ENCODE results near the gene ZRANB1.

Gene ZRANB1

GRCh38 chr10:124961248-124961570 is 19.3 kb downstream of the ZRANB1 start:
- Histone ChIP-seq H3K4me3 (ENCODE audit: low read depth, low read length, poor library complexity, severe bottlenecking) (no peak overlapping the region), H3K4me1 (ENCODE audit: insufficient read depth, low read length, severe bottlenecking) (peaks cover 10% of the 10 kb centered on the region), H2AFZ (ENCODE audit: low read length) (no peak overlapping the region), H4K20me1 (ENCODE audit: insufficient read depth, low read length) (no peaks in the 10 kb centered on the region), H3K9me3 (ENCODE audit: low read length) (no peaks in the 10 kb centered on the region), H3K36me3 (ENCODE audit: insufficient read depth, low read length) (peaks cover 6% of the 10 kb centered on the region), H3K27me3 (ENCODE audit: insufficient read depth, low read length) (no peaks in the 10 kb centered on the region), H3K9me2 (ENCODE audit: low read depth, low read length) (no peaks in the 10 kb centered on the region), H3K79me2 (ENCODE audit: insufficient read depth, low read length) (peaks cover 45% of the 10 kb centered on the region), H3K27ac (ENCODE audit: low read depth, low read length, poor library complexity, severe bottlenecking) (no peak overlapping the region), H3K9ac (ENCODE audit: low read length) (no peak overlapping the region), H3F3A (ENCODE audit: insufficient read depth, low read length) (no peaks in the 10 kb centered on the region), H3K4me2 (ENCODE audit: low read length) (no peak overlapping the region)
- TF ChIP-seq, protein P1, sequence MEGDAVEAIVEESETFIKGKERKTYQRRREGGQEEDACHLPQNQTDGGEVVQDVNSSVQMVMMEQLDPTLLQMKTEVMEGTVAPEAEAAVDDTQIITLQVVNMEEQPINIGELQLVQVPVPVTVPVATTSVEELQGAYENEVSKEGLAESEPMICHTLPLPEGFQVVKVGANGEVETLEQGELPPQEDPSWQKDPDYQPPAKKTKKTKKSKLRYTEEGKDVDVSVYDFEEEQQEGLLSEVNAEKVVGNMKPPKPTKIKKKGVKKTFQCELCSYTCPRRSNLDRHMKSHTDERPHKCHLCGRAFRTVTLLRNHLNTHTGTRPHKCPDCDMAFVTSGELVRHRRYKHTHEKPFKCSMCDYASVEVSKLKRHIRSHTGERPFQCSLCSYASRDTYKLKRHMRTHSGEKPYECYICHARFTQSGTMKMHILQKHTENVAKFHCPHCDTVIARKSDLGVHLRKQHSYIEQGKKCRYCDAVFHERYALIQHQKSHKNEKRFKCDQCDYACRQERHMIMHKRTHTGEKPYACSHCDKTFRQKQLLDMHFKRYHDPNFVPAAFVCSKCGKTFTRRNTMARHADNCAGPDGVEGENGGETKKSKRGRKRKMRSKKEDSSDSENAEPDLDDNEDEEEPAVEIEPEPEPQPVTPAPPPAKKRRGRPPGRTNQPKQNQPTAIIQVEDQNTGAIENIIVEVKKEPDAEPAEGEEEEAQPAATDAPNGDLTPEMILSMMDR (IDR thresholded peaks at IDR 0.05; ENCODE audit: low read length) = no peak
- TF ChIP-seq EZH2 (IDR thresholded peaks at IDR 0.05; ENCODE audit: borderline replicate concordance, low read length) = no peak

- no peaks in the 10 kb centered on the region for H4K20me1 ChIP-seq (ENCODE audit: insufficient read depth, low read length)
- H3K9me3 ChIP-seq (ENCODE audit: low read length) = no peaks in the 10 kb centered on the region
- H3K4me2 ChIP-seq (ENCODE audit: low read length) = no peak overlapping the region
- peaks cover 37% of the 10 kb centered on the region for H3K79me2 ChIP-seq (ENCODE audit: insufficient read depth, low read length)
- H3K9ac ChIP-seq (ENCODE audit: low read length) = no peak overlapping the region
- no peaks in the 10 kb centered on the region for H3K27me3 ChIP-seq (ENCODE audit: insufficient read depth, low read length)
- H3K36me3 ChIP-seq (ENCODE audit: insufficient read depth, low read length) = peaks cover 18% of the 10 kb centered on the region
- H3K9me2 ChIP-seq (ENCODE audit: low read depth, low read length) = no peaks in the 10 kb centered on the region
- no peak overlapping the region for H3K4me3 ChIP-seq (ENCODE audit: low read depth, low read length, poor library complexity, severe bottlenecking)
- no peak for TF ChIP-seq EZH2 (IDR thresholded peaks at IDR 0.05; ENCODE audit: borderline replicate concordance, low read length)
- TF ChIP-seq, protein P1 (IDR thresholded peaks at IDR 0.05; ENCODE audit: low read length) = no peak
- H3K27ac ChIP-seq (ENCODE audit: low read depth, low read length, poor library complexity, severe bottlenecking) = no peak overlapping the region
- H3K4me1 ChIP-seq (ENCODE audit: insufficient read depth, low read length, severe bottlenecking) = peaks cover 4% of the 10 kb centered on the region
- H3F3A ChIP-seq (ENCODE audit: insufficient read depth, low read length) = no peaks in the 10 kb centered on the region
- no peak overlapping the region for H2AFZ ChIP-seq (ENCODE audit: low read length)
These were observed 20.5 kb downstream of the ZRANB1 start for GRCh38 chr10:124962421-124962820.

- Histone ChIP-seq H3K9ac (ENCODE audit: low read length) (no peak overlapping the region), H3K4me3 (ENCODE audit: low read depth, low read length, poor library complexity, severe bottlenecking) (no peak overlapping the region), H3K79me2 (ENCODE audit: insufficient read depth, low read length) (peaks cover 29% of the 10 kb centered on the region), H3K36me3 (ENCODE audit: insufficient read depth, low read length) (peaks cover 27% of the 10 kb centered on the region), H3K4me2 (ENCODE audit: low read length) (no peak overlapping the region), H3K27ac (ENCODE audit: low read depth, low read length, poor library complexity, severe bottlenecking) (no peak overlapping the region), H3K4me1 (ENCODE audit: insufficient read depth, low read length, severe bottlenecking) (no peaks in the 10 kb centered on the region), H3F3A (ENCODE audit: insufficient read depth, low read length) (no peaks in the 10 kb centered on the region), H4K20me1 (ENCODE audit: insufficient read depth, low read length) (no peaks in the 10 kb centered on the region), H2AFZ (ENCODE audit: low read length) (no peak overlapping the region), H3K27me3 (ENCODE audit: insufficient read depth, low read length) (no peaks in the 10 kb centered on the region), H3K9me3 (ENCODE audit: low read length) (no peaks in the 10 kb centered on the region), H3K9me2 (ENCODE audit: low read depth, low read length) (no peaks in the 10 kb centered on the region)
- TF ChIP-seq, protein P1 (IDR thresholded peaks at IDR 0.05; ENCODE audit: low read length) = no peak
- no peak for TF ChIP-seq EZH2 (IDR thresholded peaks at IDR 0.05; ENCODE audit: borderline replicate concordance, low read length)
These were observed 22.2 kb downstream of the ZRANB1 start for GRCh38 chr10:124963866-124964720.

Data from OCI-LY1 (cell line).